Keratinocyte (primary cell): ENCODE results near the gene FRMD4B. TPM values are rescaled to one million over a fixed set of nuclear protein-coding genes. Genes with fewer than 3 reads are reported as not detected.
A peak's percentile ranks its signal among the peaks of the same experiment; 100 is the strongest.

Source experiments
- DNase-seq: peaks from one replicate; pipeline ENCODE4 v3.0.0-alpha.2; 2011; ENCODE audit warnings: low read depth, missing footprints, low spot score
- FAIRE-seq: peaks from 2 replicates; lab custom pipeline; 2011; peaks lifted over from hg19 to GRCh38; lab: Jason Lieb, UNC
- H2AFZ ChIP-seq: 2 replicates; pipeline ENCODE4 v1.6.0; 2012; ENCODE audit warnings: low read length, control low read depth, inconsistent platforms; ENCODE audit not compliant: control insufficient read depth
- H3K27ac ChIP-seq: 2 replicates; pipeline ENCODE4 v1.5.1; 2011; ENCODE audit warnings: low read length; ENCODE audit not compliant: control insufficient read depth, insufficient read depth
- H3K27me3 ChIP-seq: 3 replicates; pipeline ENCODE4 v1.6.0; 2011; ENCODE audit warnings: low read length; ENCODE audit not compliant: control insufficient read depth, insufficient read depth; ENCODE audit errors: extremely low read depth
- H3K36me3 ChIP-seq, 2 experiments: 2 replicates in 1 of 2; 3 replicates in 1 of 2; pipeline ENCODE4 v1.5.1; 2011; ENCODE audit warnings: low read length in 2 of 2, mild to moderate bottlenecking in 1 of 2; ENCODE audit not compliant: control insufficient read depth in 2 of 2, insufficient read depth in 2 of 2; ENCODE audit errors: extremely low read depth in 1 of 2
- H3K4me1 ChIP-seq: 3 replicates; pipeline ENCODE4 v1.5.1; 2011; ENCODE audit warnings: low read length; ENCODE audit not compliant: control insufficient read depth, insufficient read depth; ENCODE audit errors: extremely low read depth
- H3K4me2 ChIP-seq: 3 replicates; pipeline ENCODE4 v1.6.0; 2011; ENCODE audit warnings: low read depth, low read length; ENCODE audit not compliant: control insufficient read depth, insufficient read depth; ENCODE audit errors: extremely low read depth
- H3K4me3 ChIP-seq, 3 experiments: fragments of 200-600 bp in 1 of 3; sonication (generic) in 1 of 3; 2 replicates in 2 of 3; 3 replicates in 1 of 3; pipeline ENCODE4 v1.5.1; 2011 to 2016; ENCODE audit warnings: low read length in 3 of 3, mild to moderate bottlenecking in 3 of 3, control low read depth in 2 of 3, inconsistent platforms in 1 of 3, low read depth in 1 of 3, mixed read lengths in 1 of 3, mixed run types in 1 of 3, moderate library complexity in 1 of 3; ENCODE audit not compliant: control insufficient read depth in 2 of 3, insufficient read depth in 2 of 3; ENCODE audit errors: extremely low read depth in 1 of 3
- H3K79me2 ChIP-seq: 2 replicates; pipeline ENCODE4 v1.6.0; 2012; ENCODE audit warnings: low read length; ENCODE audit not compliant: control insufficient read depth, insufficient read depth
- H3K9ac ChIP-seq: 3 replicates; pipeline ENCODE4 v1.6.0; 2011; ENCODE audit warnings: low read length; ENCODE audit not compliant: control insufficient read depth, insufficient read depth; ENCODE audit errors: extremely low read depth
- H3K9me1 ChIP-seq: 3 replicates; pipeline ENCODE4 v1.6.0; 2011; ENCODE audit warnings: low read length; ENCODE audit not compliant: control insufficient read depth, insufficient read depth; ENCODE audit errors: extremely low read depth
- H3K9me3 ChIP-seq: 2 replicates; pipeline ENCODE4 v1.5.1; 2012; ENCODE audit warnings: low read depth, low read length; ENCODE audit not compliant: control insufficient read depth
- H4K20me1 ChIP-seq: 3 replicates; pipeline ENCODE4 v1.6.0; 2011; ENCODE audit warnings: low read length; ENCODE audit not compliant: control insufficient read depth, insufficient read depth; ENCODE audit errors: extremely low read depth
- CTCF ChIP-seq, 3 experiments: IDR thresholded peaks in 1 of 3; conservative IDR thresholded peaks in 1 of 3; optimal IDR thresholded peaks in 1 of 3; 2 replicates in 2 of 3; 3 replicates in 1 of 3; pipeline versions ENCODE3 to v1.5.1; 2011; ENCODE audit warnings: low read length in 3 of 3, mild to moderate bottlenecking in 3 of 3, moderate library complexity in 2 of 3, control low read depth in 1 of 3, inconsistent platforms in 1 of 3; ENCODE audit not compliant: insufficient read depth in 2 of 3; ENCODE audit errors: extremely low read depth in 1 of 3
- EZH2 ChIP-seq: IDR thresholded peaks from one replicate; pipeline ENCODE4 v1.6.1; 2012; ENCODE audit warnings: inconsistent platforms, mild to moderate bottlenecking, low read length, moderate library complexity
- dilution Hi-C: fragments of 300-500 bp; cut with MboI; formaldehyde crosslinking; loops from one replicate; pipeline ENCODE4 v1.7.0; 2020; ENCODE audit warnings: low sequenced_read_pairs; ENCODE audit not compliant: extremely low pct_ligation_motif_present
- polyA minus RNA-seq, 3 experiments: library from RNA; depleted of rRNA, polyadenylated mRNA; stranded (reverse); fragments of >200 nt; gene quantifications; 1 replicate in 1 of 3; 2 replicates in 1 of 3; 3 replicates in 1 of 3; pipeline ENCODE4 v1.2.3, GENCODE V29; 2011
- polyA plus RNA-seq, 5 experiments: library from polyadenylated mRNA; depleted of rRNA in 3 of 5; stranded (reverse) in 3 of 5; stranded (forward) in 1 of 5; unstranded in 1 of 5; fragments of >200 nt; gene quantifications; 1 replicate in 1 of 5; 2 replicates in 3 of 5; 3 replicates in 1 of 5; pipeline versions ENCODE4 v1.2.1 to v1.2.3, GENCODE V29; 2011 to 2012; ENCODE audit warnings: missing spikeins in 2 of 5, low read depth in 1 of 5, low replicate concordance in 1 of 5

FRMD4B gene
- polyA plus RNA-seq (34.7 to 48.3 TPM (median 48.0 TPM) in 3 replicates), polyA minus RNA-seq (49.1 to 82.5 TPM (median 65.5 TPM) in 3 replicates)
- polyA plus RNA-seq (2011; ENCODE audit: low read depth), result 27.1 TPM
- polyA plus RNA-seq (2011; cell fraction: cytosol; rRNA removed), result 24.3 and 38.0 TPM in 2 replicates
- 57.8 and 61.8 TPM in 2 replicates for polyA plus RNA-seq (2011; cell fraction: nucleus; rRNA removed)
- polyA plus RNA-seq (2012; ENCODE audit: low replicate concordance), result 34.0 and 37.6 TPM in 2 replicates
- polyA minus RNA-seq (2011; cell fraction: cytosol; rRNA and poly(A)+ RNA removed), result 30.9 TPM
- 75.4 and 151 TPM in 2 replicates for polyA minus RNA-seq (2011; cell fraction: nucleus; rRNA and poly(A)+ RNA removed)

DNA sequence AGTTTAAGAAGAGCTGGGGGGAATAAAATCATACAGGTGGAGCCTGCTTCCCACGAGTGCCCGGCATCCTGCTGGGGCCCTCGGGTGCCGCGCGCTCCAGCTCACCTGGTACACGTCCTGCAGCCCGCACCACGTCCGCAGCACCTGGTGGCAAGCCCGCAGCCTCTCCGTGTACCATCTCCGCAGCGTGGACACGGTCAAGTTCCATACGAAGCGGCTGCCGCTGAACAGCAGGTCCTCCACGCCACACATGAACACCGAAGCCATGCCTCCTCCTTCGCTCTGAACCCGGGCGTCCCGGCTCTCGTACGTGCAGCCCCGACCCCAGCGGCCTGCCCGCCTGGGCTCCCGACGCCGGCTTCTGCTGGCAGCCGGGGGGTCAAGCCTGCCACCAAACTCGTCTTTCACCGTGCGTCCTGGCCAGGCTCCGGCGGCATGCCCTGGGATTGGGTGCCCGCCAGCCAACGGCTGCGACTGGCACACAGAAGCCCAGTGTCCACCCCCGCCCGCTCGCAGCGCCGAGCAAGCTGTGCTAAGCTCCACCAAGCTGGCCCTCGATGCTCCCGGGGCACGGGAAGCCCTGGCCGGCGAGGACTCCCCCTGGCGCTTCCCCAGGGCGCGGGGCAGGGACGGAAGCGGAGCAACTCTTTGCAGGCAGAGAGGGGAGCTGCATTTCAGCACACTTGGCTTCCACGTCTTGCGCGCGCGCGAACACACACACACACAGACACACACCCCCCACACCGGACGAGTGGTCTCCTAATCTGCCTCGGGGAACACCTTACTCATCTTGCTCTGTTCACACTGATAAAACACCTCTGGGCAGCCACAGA lies at the start of gene FRMD4B:
Gene FRMD4B (minus strand): TSS at position 366 of the 833 bp plus-strand sequence. CDS start 99 bp downstream, at position 267.
- Histone ChIP-seq H4K20me1 (no peaks in the 10 kb centered on the region), H2AFZ (no peak within 1 kb of the TSS), H3K27ac (peak within 1 kb of the TSS; percentile 73), H3K9me3 (no peaks in the 10 kb centered on the region), H3K4me2 (peak within 1 kb of the TSS; percentile 87), H3K27me3 (no peaks in the 10 kb centered on the region), H3K36me3 (no peaks in the 10 kb centered on the region), H3K4me1 (peaks cover 38% of the 10 kb centered on the region), H3K9me1 (no peaks in the 10 kb centered on the region), H3K9ac (peak within 1 kb of the TSS; percentile 67), H3K4me3 (peak within 1 kb of the TSS; percentile 18 to 53 (median 47)), H3K79me2 (peaks cover 30% of the 10 kb centered on the region)
- TF ChIP-seq EZH2 (no peak), CTCF (optimal IDR thresholded peaks at IDR 0.05 in 1 of 3, IDR thresholded peaks at IDR 0.05 in 1 of 3, conservative IDR thresholded peaks at IDR 0.05 in 1 of 3; ENCODE audit: extremely low read depth in 1 of 3, insufficient read depth in 2 of 3, low read length in 3 of 3) (peak in 2 of 3 experiments; percentile 22 to 46)
- FAIRE-seq (no peak), DNase-seq (no peak)
- dilution Hi-C loops, result no loop called here

DNA sequence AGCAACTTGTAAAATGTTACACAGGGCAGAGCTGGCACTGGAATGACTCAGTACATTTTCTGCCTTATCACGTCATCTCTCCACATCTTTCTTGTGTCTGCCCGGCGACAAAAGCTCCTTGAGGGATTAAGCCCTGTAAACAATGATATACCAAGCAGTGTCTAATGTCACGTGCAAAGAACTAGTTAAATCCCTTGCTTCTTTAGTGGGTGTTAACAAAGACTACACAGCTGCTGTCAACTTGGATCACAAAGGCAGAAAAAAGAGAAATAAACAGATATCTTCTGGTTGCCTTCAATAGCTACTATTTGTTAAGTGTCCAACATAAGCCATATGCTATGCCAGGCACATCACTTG lies 48.1 kb upstream of the FRMD4B start:
- Histone ChIP-seq H3K9me1 (peaks cover 3% of the 10 kb centered on the region), H3K27me3 (no peaks in the 10 kb centered on the region), H2AFZ (no peak overlapping the region), H3K4me2 (peak overlapping the region; percentile 15), H3K9me3 (no peaks in the 10 kb centered on the region), H3K4me1 (peaks cover 18% of the 10 kb centered on the region), H3K79me2 (peaks cover 66% of the 10 kb centered on the region), H4K20me1 (peaks cover 3% of the 10 kb centered on the region), H3K36me3 (peaks cover 4 to 10% of the 10 kb centered on the region in 2 experiments), H3K9ac (no peak overlapping the region), H3K27ac (peak overlapping the region; percentile 49), H3K4me3 (no peak overlapping the region)
- dilution Hi-C loops, result no loop called here
- FAIRE-seq (peak; percentile 83), DNase-seq (no peak)
- no peak for TF ChIP-seq CTCF (optimal IDR thresholded peaks at IDR 0.05 in 1 of 3, IDR thresholded peaks at IDR 0.05 in 1 of 3, conservative IDR thresholded peaks at IDR 0.05 in 1 of 3; ENCODE audit: extremely low read depth in 1 of 3, insufficient read depth in 2 of 3, low read length in 3 of 3)
- TF ChIP-seq EZH2, result no peak
